ENCODE measurements around the gene SLC26A11.

Gene SLC26A11

GRCh38 chr17:80201446-80201845 is 18.8 kb upstream of the SLC26A11 start:
- no peak for DNase-seq (ENCODE audit: low spot score)
- TF ChIP-seq, protein P1, sequence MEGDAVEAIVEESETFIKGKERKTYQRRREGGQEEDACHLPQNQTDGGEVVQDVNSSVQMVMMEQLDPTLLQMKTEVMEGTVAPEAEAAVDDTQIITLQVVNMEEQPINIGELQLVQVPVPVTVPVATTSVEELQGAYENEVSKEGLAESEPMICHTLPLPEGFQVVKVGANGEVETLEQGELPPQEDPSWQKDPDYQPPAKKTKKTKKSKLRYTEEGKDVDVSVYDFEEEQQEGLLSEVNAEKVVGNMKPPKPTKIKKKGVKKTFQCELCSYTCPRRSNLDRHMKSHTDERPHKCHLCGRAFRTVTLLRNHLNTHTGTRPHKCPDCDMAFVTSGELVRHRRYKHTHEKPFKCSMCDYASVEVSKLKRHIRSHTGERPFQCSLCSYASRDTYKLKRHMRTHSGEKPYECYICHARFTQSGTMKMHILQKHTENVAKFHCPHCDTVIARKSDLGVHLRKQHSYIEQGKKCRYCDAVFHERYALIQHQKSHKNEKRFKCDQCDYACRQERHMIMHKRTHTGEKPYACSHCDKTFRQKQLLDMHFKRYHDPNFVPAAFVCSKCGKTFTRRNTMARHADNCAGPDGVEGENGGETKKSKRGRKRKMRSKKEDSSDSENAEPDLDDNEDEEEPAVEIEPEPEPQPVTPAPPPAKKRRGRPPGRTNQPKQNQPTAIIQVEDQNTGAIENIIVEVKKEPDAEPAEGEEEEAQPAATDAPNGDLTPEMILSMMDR (IDR thresholded peaks at IDR 0.05; ENCODE audit: extremely low read depth, insufficient read depth, missing control alignments), result no peak
- in situ Hi-C loops (cut with MboI; ENCODE audit: low pct_unique_long_range_greater_than_20kb, low sequenced_read_pairs, unreplicated experiment), result no loop called here

DNA sequence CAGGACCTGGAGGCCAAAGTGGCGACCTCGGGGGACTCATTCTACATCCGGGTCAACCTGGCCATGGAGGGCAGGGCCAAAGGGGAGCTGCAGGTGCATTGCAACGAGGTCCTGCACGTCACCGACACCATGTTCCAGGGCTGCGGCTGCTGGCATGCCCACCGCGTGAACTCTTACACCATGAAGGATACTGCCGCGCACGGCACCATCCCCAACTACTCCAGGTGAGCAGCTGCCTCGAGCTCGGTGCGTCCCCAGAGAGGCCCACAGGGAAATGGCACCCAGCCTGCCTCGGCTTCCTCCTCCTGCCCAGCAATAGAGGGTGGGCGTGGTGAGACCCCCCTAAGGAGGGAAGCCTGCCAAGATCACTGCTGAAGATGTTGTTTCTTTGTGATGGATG is 18.0 kb upstream of the SLC26A11 start:
- TF ChIP-seq, protein P1 (IDR thresholded peaks at IDR 0.05; ENCODE audit: extremely low read depth, insufficient read depth, missing control alignments), result no peak
- in situ Hi-C loops (cut with MboI; ENCODE audit: low pct_unique_long_range_greater_than_20kb, low sequenced_read_pairs, unreplicated experiment), result no loop called here
- DNase-seq (ENCODE audit: low spot score), result no peak

DNA sequence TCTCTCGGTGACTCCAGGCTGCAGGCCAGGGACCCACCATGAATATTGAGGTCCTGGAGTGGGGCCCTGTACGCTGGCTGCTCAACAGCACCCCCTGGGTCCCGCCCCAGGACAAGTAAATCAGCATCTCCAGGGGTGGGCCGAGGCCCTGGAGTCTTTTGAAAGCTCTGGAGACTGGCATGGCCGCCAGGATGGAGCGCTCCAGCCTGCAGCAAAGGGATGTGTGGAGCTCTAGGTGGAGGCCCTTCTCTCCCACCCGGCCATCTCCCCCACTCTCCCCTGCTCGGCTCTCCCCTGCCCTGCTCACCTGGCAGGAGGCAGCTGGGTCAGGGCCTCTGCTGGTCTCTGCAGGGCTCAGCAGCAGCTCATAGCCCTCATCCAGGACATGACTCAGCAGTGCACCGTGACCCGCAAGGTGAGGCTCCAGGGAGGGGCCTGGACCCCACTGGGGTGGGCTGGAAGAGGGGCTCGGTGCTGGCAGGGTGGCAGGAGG is 16.7 kb upstream of the SLC26A11 start:
- TF ChIP-seq, protein P1 (IDR thresholded peaks at IDR 0.05; ENCODE audit: extremely low read depth, insufficient read depth, missing control alignments), result no peak
- DNase-seq (ENCODE audit: low spot score), result no peak
- in situ Hi-C loops (cut with MboI; ENCODE audit: low pct_unique_long_range_greater_than_20kb, low sequenced_read_pairs, unreplicated experiment), result no loop called here

DNA sequence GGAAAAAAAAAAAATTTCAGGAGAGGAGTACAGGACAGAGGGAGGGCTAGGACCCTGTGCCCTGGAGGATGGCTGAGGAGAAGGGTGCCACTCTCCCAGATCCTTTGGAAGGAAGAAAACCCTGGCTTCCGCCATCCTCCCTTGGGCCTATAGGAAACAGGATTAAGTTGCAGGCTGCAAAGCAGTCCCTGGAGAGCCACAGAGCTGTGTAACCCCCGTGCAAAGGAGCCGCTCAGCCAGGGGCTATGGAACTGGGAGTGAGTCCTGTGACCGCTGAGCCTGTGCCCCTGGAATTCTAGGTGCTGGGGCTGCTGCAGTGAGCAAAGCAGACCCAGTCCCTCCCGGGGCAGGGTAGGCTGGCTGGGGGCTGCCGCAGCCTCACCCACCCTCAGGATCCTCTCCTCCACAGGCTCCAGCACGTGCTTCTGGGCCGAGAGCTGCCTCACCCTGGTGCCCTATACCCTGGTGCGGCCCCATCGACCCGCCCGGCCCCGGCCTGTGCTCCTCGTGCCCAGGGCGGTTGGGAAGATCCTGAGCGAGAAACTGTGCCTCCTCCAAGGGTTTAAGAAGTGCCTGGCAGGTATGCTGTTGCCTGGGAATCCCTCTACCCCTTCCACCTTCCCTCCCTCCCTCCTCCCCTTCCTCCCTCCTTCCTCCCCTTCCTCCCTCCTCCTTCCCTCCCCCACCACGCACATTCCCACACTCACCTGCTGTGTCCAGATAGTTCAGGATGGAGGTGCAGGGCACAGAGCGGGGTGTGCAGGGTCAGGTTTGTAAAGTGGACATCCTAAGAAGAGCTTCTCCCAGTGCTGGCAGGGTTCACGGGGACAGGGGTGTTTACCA is 15.4 kb upstream of the SLC26A11 start:
- in situ Hi-C loops (cut with MboI; ENCODE audit: low pct_unique_long_range_greater_than_20kb, low sequenced_read_pairs, unreplicated experiment), result no loop called here
- no peak for DNase-seq (ENCODE audit: low spot score)
- TF ChIP-seq, protein P1 (IDR thresholded peaks at IDR 0.05; ENCODE audit: extremely low read depth, insufficient read depth, missing control alignments), result no peak

DNA sequence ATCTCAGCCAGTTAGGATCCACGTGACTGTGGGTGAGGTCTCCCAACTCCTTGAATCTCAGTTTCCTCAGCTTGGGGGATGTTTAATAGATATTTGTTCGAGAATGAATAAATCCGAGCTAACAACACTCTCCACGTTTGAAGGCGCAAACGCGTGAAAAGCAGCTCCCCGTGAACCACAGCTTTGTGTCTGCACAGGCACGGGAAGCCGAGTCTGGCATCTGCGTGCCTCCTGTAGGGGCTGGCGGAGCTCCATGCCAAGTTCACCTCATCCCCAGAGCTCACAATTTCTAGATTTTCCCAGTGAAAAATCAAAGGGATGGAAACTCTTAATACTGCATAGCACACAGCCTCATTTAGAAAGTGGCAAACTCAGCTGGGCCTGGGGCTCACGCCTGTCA is 14.4 kb upstream of the SLC26A11 start:
- DNase-seq (ENCODE audit: low spot score), result no peak
- in situ Hi-C loops (cut with MboI; ENCODE audit: low pct_unique_long_range_greater_than_20kb, low sequenced_read_pairs, unreplicated experiment), result no loop called here
- TF ChIP-seq, protein P1 (IDR thresholded peaks at IDR 0.05; ENCODE audit: extremely low read depth, insufficient read depth, missing control alignments), result no peak

GRCh38 chr17:80208050-80208449 is 12.2 kb upstream of the SLC26A11 start:
- in situ Hi-C loops (cut with MboI; ENCODE audit: low pct_unique_long_range_greater_than_20kb, low sequenced_read_pairs, unreplicated experiment), result no loop called here
- TF ChIP-seq, protein P1 (IDR thresholded peaks at IDR 0.05; ENCODE audit: extremely low read depth, insufficient read depth, missing control alignments), result no peak
- DNase-seq (ENCODE audit: low spot score), result no peak
